Measurements from ENCODE around the gene CMBL. TPM values are rescaled to one million over a fixed set of nuclear protein-coding genes. Genes with fewer than 3 reads are reported as not detected.

CMBL gene
- total RNA-seq, 1 donor from 2014 or later, result 48.6 TPM

DNA sequence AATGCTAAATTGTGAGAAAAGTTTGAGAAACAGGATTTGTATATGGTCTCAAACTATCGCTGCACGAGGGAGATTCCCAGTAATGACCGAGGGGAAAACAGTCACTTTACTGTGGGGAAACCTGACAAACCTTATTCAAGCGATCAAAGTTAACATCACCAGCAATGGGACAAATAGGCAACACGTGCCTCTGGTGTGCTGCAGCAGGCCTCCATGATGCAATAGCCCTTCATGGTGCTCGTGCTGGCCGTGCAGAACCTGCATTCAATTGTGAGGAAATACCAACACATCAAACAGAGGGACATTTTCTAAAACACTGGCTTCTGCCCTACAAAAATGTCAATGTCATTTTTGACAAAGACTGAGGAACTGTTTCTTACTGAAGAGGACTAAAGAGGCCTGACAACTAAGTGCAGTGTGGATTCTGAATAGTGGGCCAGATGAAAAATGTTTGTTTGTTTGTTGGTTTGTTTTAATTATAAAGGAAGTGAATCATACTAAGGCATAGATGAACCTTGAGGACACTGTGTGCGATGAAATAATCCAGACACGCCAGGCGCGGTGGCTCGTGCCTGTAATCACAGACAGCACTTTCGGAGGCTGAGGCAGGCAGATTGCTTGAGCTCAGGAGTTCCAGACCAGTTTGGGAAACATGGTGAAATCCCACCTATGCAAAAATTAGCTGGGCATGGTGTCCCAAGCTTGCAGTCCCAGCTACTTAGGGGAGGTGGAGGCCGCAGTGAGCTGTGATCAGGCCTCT, 28.2 kb upstream of the CMBL start:
- no peak for ATAC-seq
- intact Hi-C loops (cut with micrococcal nuclease), result no loop called here
- DNase-seq, result peak; percentile 65

DNA sequence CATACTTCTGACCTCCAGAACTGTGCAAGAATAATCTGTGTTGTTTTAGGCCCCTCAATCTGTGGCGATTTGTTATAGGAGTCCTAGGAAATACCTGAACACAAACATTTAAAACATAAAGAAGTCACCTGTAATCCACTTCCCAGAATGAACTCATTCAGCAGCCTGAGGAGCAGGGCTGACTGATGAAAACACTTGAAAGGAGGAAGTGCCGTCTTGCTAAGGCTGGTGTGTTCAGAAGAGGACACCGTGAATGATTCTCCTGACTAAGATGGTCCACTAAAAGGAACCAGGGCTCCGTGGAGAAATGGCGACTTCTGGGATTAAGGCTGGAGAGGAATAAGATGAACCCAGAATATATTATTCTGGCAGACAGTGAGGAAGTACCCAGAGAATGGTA, 27.1 kb upstream of the CMBL start:
- ATAC-seq (no peak), DNase-seq (no peak)
- intact Hi-C loops (cut with micrococcal nuclease), result no loop called here

DNA sequence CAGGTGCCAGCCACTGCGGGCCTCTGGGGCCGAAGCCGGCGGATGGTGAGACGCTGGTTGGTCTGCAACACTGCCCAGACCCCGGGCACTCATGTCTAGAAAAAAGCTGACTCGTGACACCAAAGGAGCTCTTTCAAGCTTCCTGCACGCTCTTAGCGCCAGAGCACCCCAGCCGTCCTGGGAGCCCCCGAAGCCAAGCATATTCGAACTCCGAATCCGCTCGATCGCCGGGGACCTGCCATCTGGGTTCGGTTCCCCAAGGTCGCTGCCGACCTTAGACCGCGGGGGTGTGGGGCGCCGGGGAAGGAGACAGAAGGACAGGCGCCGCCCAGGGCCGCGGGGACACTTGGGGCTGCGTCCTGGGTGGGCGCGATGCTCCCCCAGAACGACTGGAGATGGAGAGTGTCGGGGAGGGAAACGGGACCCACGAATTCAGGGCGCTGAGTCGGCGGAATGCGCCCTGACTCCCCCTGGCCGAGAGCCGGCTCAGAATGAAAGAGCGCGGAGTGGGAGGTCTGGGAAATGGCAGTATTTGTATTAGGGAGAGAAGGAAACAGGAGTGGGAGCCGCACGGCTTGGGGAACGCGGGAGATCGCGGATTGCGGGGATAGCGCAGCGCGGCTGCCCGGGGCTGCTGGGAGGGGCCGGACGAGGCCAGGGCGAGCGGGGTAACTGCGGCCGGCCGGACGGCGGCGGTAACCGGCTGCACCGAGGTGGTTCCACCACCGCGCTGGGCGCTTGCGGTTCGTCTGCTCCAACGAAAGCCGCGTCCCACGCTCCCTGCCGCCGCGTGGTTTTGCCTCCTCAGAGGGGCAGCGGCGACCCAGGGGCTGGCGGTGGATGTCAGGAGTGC, 25.7 kb upstream of the CMBL start:
- ATAC-seq, result peak; percentile 61
- intact Hi-C loops (cut with micrococcal nuclease), result no loop called here
- DNase-seq, result peak; percentile 72

DNA sequence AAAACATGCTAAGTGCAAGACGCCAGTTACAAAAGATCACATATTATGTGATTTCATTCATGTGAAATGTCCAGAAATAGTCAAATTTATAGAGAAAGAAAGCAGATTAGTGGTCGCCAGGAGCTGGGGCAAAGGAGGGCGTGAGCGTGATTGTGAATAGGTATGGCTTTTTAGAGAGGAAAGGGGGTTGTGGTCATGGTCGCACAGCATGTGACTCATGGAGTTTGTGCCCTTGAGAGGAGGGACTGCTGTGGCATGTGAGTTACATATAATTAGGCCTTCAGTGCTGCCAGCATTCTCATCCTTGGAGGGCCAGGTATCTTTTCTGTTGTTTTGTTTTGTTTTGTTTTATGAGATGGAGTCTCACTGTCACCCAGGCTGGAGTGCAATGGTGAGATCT, 24.6 kb upstream of the CMBL start:
- intact Hi-C loops (cut with micrococcal nuclease), result no loop called here
- ATAC-seq (no peak), DNase-seq (no peak)

DNA sequence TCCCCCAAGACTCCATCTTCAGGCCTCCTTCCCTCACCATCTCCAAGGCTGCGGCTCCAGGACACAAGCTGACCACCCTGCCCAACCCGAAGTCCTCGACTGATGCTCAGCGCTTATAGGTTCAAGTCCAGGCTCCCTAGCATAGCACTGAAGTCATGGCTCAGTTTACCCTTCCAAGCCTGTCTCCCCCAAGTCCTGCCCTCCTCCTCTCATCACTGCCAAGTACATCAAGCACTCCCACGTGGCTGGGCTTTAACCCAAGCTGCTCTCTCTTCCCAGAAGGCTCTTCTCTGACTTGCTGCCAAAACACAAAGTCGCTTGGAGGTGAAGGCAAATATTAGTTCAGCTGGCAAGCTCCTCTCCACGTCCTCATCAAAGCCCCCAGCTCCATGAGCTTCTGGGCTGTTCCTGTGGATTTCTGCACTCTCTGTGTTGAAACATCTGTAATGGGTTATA, 23.7 kb upstream of the CMBL start:
- intact Hi-C loops (cut with micrococcal nuclease), result no loop called here
- ATAC-seq (peak; percentile 80), DNase-seq (peak; percentile 83)

DNA sequence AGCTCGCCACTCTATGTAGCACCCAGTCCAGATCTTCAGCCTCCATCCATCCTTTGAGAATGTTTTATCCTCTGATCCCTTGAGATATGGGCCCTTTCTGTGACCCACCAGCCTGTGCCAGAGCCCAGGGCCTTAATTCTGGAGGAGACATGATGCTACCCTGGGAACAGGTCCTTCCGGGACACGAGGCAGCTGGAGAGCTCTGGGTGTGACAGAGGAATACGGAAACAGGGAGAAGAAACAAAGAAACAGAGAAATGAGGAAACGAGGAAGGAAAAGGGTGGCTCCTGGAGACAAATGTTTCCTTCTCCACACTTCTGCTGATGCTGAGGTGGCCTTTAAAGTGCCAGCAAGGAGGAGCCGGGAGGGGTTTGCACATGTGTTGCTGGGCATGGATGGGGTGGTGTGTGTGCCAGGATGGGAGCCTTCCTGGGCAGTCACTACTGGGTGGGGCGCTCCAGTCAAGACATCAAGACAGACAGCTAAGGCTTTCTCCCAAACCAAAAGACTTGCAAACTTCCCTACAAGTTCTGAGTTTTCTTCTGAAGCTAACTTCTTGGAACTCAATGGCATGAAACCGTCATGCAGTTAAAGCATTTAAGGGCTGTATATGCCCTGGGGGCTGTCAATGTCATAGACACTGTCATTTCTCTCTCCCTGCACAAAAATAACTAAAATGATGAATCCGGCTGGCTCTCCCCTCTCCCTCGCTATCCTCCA, 23.0 kb upstream of the CMBL start:
- DNase-seq (peak; percentile 55), ATAC-seq (peak; percentile 28)
- intact Hi-C loops (cut with micrococcal nuclease), result no loop called here

DNA sequence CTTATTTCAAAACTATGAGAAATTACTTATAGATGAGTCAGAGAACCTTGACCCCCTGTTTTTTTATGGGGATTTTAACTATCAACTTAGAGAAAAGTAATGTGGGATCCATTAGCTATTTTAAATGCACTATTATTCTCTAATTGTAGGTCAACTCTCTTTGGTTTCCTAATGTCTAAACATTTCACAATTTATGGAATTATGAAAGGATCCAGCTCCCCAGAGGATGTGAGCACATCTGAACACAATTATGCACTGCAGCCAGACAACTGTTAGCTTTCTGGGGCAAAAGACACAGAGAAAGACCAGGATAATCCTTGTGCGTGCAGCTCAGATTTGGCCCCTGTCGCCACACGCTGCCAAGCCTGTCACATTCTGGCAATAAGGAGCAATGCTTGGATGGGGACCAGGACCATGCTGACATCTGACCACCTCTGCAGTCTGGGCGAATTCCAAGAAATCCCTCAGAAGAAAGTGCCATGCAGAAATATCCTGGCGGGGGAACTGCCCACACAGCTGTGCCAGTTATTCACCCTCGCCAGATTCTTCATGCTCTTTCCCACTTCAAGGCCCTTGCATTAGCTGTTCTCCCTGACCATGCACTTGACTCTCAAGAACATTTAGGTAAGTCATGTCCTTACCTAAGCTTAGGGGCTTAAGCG, 22.2 kb upstream of the CMBL start:
- peak; percentile 67 for DNase-seq
- peak; percentile 50 for ATAC-seq
- intact Hi-C loops (cut with micrococcal nuclease), result no loop called here

DNA sequence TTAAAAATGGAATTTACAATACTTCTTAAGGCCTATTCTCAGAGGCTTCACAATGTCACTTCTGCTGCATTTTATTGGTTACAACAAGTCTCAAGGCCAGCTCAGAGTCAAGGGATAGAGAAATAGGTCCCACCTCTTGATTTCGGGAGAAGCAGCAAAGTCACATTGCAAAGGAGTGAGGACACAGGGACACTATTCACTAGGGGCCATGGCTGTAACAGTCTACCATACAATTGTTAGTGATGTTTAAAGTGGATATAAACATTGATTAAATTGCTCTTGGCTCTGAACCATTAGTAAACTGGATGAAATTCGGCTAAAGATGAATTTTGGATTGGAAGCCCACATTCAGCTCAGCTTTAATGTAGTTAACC, 21.7 kb upstream of the CMBL start:
- DNase-seq, result no peak
- ATAC-seq, result no peak
- intact Hi-C loops (cut with micrococcal nuclease), result no loop called here

DNA sequence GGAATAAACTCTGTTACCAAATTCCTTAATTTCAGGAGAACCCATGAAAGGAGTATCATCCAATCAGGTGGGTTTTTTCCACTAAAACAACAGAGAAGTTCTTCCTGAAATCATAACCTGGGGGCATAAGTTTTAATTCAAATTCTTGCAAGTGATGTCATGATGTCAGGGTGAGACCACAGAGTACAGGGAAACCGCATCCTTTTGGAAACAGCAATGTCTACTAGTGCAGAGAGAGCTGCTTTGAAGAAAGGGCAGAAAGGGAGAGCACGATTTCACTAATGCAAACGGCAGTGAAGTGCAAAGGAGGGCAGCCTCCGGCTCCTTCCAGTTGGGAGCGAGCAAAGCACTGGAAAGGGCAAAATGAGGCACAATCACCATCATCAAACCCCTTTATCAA, 20.6 kb upstream of the CMBL start:
- ATAC-seq (no peak), DNase-seq (no peak)
- intact Hi-C loops (cut with micrococcal nuclease), result no loop called here

DNA sequence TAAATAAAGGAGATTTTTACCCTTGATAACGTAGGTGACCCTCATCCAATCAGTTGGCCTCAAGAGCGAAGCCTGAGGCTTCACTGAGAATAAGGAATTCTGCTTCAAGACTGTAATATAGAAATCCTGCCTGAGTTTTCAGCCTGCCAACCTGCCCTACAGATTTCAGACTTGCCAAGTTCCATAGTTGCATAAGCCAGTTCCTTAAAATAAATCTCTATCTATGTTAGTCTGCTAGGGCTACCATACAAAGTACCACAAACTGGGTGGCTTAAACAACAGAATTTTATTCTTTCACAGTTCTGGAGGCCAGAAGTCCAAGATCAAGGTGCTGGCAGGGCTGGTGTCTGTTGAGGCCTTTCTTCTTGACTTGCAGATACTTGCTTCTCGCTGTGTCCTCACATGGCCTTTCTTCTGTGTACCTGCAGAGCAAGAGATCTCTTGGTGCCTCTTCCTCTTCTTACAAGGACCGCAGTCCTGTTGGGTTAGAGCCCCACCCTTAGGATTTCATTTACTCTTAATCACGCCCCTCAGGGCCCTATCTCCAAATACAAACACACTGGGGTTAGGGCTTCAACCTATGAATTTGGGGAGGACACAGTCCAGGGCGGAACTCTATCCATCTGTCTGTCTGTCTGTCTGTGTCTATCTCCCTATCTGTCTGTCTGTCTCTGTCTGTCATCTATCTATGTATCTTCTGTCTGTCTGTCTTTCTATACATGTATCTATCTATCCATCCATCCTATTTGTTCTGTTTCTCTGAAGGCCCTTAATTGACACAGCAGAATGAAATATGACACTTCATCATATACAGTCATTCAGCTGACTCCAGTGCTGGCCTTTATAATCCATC, 17.0 kb upstream of the CMBL start:
- DNase-seq (no peak), ATAC-seq (peak; percentile 83)
- intact Hi-C loops (cut with micrococcal nuclease), result no loop called here

DNA sequence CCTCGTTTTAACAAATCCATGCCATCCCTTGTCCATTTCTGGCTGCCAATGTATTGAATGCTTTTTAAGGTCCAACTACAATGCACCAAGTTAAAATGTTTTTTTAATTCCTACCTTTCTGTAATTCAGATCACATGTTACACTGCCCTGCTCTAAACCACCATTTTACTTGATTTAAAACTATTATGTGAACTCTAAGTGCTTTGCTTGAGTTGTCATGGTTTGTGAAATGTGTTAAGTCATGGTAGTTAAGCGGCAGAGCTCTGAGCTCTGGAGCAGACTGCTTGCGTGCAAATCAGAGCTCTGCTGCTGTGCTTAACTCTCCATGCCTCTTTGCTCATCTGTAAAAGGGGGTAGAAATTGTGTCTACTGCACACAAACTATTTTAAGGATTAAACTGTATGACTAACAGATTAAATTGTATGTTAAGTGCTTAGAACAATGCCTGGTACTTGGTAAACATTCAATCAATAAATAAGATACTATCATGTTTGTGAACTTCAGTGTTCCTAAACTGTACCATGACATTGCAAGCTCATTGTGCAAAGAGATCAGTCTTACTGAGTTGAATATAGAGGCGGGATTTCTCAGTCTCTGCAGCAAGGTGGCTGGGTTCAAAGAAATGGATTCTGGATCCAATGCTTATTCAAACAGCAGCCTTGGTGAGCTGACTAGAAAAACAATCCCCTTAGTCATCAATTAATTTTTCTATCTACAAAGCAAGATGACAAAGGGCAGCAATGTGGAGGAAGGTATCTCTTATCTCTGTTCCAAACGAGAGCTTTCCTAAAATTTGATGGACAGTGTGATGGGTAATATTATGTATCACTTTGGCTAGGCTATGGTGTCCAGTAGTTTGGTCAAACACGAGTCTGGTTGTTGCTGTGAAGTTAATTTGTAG, 16.1 kb upstream of the CMBL start:
- DNase-seq, result no peak
- intact Hi-C loops (cut with micrococcal nuclease), result no loop called here
- ATAC-seq, result peak; percentile 44

DNA sequence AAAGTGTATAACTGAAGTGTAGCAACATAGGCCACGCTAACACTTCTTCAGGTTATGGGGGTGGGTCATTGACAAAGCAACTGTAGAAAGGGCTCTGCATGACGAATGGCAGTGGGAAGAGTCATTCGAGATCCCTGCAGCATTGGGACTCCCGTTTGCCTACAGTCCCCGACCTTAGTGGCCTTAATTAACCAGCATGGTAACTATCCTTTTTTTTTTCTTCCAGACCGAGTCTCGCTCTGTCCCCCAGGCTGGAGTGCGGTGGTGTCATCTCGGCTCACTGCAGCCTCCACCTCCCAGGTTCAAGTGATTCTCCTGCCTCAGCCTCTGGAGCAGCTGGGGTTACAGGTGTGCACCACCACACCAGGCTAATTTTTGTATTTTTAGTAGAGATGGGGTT, 14.2 kb upstream of the CMBL start:
- DNase-seq (no peak), ATAC-seq (no peak)
- intact Hi-C loops (cut with micrococcal nuclease), result no loop called here

DNA sequence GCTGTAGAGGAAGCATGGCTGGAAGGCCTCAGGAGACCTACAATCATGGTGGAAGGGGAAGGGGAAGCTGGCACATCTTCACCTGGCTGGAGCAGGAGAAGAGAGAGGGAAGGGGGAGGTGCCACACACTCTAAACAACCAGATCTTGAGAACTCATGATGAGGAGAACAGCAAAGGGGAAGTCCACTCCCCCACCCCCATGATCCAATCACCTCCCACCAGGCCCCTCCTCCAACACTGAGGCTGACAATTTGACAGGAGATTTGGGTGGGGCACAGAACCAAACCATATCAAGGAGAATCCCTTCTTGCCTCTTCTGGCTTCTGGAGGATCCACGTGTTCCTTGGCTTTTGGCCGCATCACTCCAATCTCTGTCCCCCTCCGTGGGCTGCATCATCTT, 13.1 kb upstream of the CMBL start:
- intact Hi-C loops (cut with micrococcal nuclease), result no loop called here
- no peak for DNase-seq

DNA sequence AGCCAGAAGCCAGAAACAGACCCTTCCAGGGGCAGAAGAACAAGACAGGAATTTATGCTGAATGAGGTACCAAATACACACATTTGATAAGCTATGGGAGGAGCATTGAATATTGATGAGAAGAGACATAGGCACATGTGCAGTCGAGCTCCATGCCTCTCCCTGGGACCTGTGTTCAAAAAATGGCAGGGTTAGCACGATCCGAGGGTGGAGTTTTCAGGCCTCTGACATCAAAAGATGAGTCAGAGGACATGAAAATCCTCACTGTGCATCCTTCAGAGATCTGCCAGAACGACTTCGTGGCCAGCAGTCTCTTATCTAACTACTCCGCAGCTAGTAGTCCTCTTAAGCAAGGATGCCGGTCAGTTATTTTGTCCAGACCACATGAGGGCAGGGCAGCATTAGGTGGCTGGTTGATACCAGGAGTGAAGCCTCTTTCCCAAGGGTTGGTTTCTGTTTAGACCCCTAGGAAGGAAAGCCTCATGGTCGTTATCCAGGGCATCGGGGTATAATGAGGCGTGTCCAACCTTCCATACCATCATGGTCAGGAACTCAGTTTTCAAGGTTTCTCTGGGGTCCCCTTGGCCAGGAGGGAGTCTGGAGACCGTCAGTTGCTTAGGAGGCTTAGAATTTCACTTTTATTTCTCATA, 11.6 kb upstream of the CMBL start:
- intact Hi-C loops (cut with micrococcal nuclease), result no loop called here
- ATAC-seq (peak; percentile 75), DNase-seq (no peak)

More for the DNA sequence above, 13.1 kb upstream of the CMBL start:
- ATAC-seq, result no peak

DNA sequence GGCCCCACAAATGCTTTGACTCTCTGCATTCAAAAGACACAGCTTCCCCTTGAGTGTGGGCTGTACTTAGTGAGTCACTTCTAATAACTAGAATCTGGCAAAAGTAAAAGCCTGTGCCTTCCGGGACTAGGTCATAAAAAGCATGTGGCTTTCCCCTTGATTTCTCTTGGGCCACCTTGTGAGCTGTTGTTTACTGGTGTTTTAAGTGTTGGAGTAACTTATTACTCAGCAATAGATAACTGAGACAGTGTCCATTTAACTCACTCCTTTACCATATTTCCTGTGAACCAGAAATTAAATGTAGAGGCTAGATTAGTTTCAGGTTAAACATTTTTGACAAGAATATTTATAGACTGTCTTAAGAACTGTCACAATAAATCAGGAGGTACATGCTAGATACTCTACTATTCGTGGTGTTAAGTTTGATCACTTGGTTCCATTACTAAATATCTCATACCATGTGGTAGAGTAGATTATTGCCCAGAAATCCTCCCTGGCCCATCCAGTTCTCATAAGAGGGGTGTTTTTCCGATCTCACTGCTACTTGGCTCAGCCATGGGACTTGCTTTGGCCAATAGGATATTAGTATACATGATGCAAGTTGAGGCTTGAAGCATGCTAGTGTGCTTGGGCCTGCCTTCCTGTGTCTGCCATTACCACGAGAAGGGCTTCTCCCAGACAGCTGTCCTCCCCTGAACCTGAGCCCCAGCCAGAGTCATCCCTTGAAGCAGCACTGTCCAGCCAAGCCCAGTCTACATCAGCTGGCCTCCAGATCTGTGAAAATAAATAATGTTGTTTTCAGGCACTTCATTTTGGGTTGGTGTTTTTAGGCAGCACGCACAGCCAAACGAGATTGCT, 10.4 kb upstream of the CMBL start:
- no peak for ATAC-seq
- DNase-seq, result no peak
- intact Hi-C loops (cut with micrococcal nuclease), result no loop called here

DNA sequence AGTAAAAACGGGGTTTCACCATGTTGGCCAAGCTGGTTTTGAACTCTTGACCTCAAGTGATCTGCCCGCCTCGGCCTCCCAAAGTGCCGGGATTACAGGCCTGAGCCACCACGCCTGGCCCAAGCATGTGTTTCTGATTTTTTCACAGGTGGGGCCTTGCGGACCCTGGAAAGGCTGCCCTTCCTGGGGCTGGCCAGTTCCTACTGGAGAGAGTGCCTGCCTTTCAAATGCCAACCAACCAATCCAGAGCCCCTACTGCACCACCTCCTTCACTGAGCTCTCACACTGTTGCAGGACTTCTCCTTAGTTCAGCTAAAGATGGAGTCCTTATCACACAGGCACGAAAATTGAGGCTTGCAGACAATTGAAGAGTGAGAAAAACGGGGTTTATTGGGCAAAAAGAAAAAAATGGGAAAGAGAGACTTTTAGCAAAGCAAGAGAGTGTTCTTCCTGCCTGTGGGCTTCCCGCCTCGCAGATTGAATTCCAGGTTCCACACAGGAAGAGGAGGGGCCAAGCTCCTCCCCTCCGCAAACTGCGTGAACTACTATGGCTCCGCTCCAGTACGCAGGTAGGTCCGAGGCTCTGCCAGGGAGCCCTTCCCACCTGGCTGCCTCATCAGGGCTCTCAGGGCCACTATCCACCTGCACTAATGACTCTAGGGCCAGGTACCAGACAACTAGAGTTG, 8.3 kb upstream of the CMBL start:
- intact Hi-C loops (cut with micrococcal nuclease), result no loop called here
- ATAC-seq (no peak), DNase-seq (no peak)

Data from left ventricle myocardium superior (tissue), 1 donor.